22Rv1 (cell line): ENCODE data around the gene PPEF1.
"Not testable (repeated sequence)": the region's sequence is repeated elsewhere in the genome, so short reads cannot be mapped to it uniquely, and the experiment has no call there.

ENCODE experiments used
- H3K27ac ChIP-seq: fragments of 450-650 bp; 2 replicates; pipeline ENCODE4 v1.5.1; 2017
- ZFX ChIP-seq: fragments of 450-650 bp; IDR thresholded peaks from 2 replicates; pipeline ENCODE4 v1.6.1; 2017; ENCODE audit warnings: antibody characterized with exemption, borderline replicate concordance
- TF ChIP-seq, protein P1 (sequence below): fragments of 450-650 bp; IDR thresholded peaks from 2 replicates; pipeline ENCODE4 v1.5.1; 2017; ENCODE audit warnings: mild to moderate bottlenecking

Gene PPEF1

DNA sequence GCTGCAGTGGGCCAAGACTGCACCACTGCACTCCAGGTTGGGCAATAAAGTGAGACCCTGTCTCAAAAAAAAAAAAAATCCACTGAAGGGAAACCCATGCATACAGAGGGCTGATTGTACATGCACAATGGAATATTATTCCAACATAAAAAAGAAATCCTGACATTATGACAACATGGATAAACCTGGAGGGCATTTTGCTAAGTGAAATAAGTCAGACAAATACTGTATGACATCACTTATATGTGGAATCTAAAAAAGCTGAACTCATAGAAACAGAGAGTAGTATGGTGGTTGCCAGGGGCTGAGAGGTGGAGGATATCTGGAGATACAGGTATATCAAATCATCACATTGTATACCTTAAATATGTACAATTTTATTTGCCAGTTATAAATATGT lies 102.2 kb downstream of the PPEF1 start:
- TF ChIP-seq, protein P1, sequence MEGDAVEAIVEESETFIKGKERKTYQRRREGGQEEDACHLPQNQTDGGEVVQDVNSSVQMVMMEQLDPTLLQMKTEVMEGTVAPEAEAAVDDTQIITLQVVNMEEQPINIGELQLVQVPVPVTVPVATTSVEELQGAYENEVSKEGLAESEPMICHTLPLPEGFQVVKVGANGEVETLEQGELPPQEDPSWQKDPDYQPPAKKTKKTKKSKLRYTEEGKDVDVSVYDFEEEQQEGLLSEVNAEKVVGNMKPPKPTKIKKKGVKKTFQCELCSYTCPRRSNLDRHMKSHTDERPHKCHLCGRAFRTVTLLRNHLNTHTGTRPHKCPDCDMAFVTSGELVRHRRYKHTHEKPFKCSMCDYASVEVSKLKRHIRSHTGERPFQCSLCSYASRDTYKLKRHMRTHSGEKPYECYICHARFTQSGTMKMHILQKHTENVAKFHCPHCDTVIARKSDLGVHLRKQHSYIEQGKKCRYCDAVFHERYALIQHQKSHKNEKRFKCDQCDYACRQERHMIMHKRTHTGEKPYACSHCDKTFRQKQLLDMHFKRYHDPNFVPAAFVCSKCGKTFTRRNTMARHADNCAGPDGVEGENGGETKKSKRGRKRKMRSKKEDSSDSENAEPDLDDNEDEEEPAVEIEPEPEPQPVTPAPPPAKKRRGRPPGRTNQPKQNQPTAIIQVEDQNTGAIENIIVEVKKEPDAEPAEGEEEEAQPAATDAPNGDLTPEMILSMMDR = no peak
- no peak for TF ChIP-seq ZFX
- H3K27ac ChIP-seq = no peak overlapping the region

DNA sequence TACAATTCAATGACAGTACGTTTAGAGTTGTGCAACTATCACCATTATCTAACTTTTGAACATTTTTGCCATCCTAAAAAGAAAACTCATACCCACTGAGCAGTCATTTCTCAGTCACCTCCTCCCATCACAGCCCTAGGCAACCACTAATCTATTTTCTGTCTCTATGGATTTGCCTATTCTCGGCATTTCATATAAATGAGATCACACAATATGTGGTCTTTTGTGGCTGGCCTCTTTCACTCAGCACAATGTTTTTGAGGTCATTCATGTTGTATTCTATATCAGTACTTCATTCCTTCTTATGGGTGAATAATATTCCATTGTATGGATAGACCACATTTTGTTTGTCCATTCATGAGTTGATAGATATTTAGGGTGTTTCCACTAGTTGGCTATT lies 103.0 kb downstream of the PPEF1 start:
- TF ChIP-seq, protein P1 = no peak
- no peak for TF ChIP-seq ZFX
- H3K27ac ChIP-seq = no peak overlapping the region

DNA sequence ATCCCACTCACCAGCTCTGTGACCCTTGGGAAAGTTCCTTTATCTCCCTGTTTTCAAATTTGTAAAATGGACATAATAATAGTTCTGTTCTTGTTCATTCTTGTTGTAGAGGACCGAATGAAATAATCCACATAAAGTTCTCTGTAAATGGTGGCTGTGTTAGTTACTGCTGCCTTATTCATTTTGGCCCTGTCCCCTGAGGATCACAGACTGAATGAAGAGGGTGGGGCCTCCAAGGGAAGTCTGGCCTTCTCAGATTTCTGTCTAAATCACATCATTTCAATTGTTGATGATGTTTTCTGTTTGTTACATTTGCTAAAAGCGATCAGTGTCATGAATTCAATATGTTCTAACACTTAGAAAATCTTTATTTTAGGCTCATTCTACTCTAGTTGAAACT lies 117.9 kb downstream of the PPEF1 start:
- no peak overlapping the region for H3K27ac ChIP-seq
- no peak for TF ChIP-seq ZFX
- TF ChIP-seq, protein P1 = no peak

DNA sequence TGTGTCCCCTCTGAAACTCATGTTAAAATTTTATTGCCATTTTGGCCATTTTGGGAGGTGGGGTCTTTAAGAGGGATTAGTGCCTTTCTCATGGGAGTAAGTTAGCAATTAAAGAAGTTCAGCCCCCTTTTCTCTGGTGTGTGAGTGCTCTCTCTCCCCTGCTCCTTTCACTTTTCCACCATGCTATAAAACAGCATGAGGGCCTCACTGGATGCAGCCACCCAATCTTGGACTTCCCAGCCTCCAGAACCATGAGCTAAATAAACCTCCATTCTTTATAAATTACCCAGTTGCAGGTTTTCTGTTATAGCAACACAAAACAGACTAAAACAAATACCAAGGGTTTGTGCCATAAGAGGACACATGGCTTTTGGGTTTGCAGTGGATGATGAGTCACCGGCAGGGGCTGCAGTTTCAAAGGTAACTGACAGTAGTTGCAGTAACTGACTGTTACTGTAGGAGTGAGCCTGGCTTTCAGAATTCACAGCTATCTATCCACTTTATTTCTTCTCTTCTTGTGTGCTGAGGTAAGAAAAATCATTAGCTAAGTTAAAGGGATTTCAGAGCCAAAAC lies 121.5 kb downstream of the PPEF1 start:
- no peak for TF ChIP-seq ZFX
- TF ChIP-seq, protein P1 = no peak
- H3K27ac ChIP-seq = no peak overlapping the region

DNA sequence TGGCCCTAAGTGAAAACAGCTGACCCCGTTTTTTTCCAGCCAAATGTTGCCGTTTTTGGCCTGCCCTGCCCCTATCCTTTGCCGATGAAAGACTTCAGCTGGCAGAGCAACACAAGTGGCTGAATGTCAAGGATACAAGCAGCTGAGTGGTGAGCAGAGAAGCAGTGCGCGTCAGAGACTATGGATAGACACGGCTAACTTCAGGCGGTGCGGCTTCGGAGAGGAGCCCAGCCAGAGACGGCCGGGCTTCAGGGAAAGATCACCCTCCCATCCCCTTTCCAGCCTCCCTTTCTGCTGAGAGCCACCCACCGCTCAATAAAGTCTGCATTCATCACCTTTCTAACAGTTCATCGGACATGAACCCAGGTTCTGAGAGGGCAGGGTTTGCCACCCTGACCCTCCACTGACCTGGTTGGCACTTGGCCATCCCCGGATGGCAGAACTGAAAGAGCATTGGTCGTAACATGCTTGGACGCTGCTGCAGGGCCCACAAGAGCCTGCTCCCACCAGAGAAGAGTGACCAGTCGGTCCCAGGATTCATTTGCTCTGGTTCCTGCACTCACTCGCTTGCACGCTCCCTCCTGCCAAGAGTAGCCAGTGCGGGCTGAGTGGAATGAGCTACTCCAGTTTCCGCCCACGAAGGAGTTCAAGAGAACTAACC lies 125.8 kb downstream of the PPEF1 start:
- TF ChIP-seq, protein P1 = no peak
- no peak for TF ChIP-seq ZFX
- H3K27ac ChIP-seq = no peak overlapping the region

DNA sequence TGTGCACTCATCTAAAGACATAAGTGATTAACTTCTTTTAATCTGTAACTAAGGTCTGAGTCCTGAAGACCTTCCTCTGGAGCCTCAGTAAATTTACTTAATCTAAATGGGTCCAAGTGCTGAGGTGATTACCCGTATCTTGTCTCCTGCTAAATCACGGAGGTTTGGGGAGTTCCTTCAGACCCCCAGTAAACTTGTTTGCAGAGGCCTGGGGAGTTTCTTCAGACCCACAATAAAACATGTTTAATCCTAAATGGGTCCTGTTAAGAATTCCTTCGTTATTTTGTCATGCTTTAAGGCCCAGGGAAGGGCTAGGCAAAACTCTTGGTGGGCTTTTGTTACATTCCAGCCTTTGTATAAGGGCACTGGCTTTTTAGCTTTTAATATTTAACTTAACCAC lies 140.5 kb downstream of the PPEF1 start:
- H3K27ac ChIP-seq = not testable (repeated sequence)

DNA sequence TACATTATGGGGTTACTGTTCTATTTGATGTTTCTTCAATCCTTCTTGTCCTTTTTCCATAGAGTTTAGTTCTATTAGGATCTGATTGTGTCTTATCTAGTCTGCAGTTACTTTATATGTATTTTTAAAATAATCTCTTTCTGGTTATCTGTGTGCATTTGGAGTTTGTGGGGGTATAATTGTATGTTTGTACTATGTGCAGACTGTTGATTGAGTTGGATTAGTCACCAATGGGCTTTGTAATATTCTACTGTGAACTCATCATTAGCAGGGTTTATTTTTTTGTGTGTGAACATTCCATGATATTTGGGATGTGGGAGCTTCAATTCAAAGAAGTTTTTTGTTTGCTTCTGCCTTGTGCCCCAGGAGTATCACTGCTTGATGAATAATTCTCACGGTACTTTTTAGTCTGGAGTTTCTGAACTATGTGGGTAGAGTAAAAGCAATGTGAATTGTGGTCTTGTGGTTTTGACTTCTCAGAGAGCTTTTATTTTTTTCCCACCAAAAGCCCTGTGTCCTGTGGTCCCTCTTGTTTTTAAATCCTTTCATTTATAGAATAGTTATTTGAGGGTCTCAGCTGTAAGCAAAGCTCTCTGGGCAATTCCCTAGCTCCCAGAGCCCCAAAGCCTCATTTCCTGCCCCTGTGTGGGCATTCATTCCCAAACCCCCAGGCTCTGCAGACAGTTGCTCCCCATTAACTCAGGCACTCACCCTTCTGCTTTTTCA lies 148.6 kb downstream of the PPEF1 start:
- no peak overlapping the region for H3K27ac ChIP-seq
- TF ChIP-seq, protein P1 = no peak
- no peak for TF ChIP-seq ZFX
